Measurements from ENCODE around the gene SMARCC2.

- TF ChIP-seq CTCF (IDR thresholded peaks at IDR 0.05) (no peak), EP300 (IDR thresholded peaks at IDR 0.05) (no peak)
Measured at GRCh38 chr12:56219840-56220239, 30.6 kb upstream of the SMARCC2 start.
